ENCODE results near the gene SEPTIN10.

DNA sequence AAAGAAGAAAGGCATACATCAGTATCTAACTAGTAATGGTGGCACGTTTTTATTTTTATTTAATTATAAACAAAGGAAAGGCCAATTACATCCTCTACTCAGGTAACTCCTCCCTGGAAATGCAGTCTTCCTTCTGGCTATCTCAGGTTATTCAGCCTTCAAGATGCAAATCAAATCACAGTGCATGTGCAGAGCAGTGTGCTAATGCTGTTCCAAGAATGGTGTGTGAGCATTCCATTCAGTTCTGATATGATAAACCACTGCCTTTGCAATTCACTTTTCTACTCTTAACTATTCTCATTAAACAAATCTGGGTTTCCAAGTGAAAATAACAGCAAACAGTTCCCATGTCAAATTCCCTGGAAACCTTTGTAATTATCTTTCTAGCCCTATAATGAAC lies 38.4 kb downstream of the SEPTIN10 start:
- TF ChIP-seq, protein P1, sequence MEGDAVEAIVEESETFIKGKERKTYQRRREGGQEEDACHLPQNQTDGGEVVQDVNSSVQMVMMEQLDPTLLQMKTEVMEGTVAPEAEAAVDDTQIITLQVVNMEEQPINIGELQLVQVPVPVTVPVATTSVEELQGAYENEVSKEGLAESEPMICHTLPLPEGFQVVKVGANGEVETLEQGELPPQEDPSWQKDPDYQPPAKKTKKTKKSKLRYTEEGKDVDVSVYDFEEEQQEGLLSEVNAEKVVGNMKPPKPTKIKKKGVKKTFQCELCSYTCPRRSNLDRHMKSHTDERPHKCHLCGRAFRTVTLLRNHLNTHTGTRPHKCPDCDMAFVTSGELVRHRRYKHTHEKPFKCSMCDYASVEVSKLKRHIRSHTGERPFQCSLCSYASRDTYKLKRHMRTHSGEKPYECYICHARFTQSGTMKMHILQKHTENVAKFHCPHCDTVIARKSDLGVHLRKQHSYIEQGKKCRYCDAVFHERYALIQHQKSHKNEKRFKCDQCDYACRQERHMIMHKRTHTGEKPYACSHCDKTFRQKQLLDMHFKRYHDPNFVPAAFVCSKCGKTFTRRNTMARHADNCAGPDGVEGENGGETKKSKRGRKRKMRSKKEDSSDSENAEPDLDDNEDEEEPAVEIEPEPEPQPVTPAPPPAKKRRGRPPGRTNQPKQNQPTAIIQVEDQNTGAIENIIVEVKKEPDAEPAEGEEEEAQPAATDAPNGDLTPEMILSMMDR (IDR thresholded peaks at IDR 0.05) = no peak
- TF ChIP-seq EZH2 (IDR thresholded peaks at IDR 0.05) = no peak

Measured in neural progenitor cell (in vitro differentiated cells).